GM21447 (cell line): Measurements from ENCODE around the gene FBXO27.
"Not testable (repeated sequence)": the region's sequence is repeated elsewhere in the genome, so short reads cannot be mapped to it uniquely, and the experiment has no call there.

Experiments
- ATAC-seq: cut with Tn5 transposase; IDR thresholded peaks from one replicate; pipeline ENCODE4 v1.9.1; 2021; ENCODE audit not compliant: unreplicated experiment

FBXO27 gene

DNA sequence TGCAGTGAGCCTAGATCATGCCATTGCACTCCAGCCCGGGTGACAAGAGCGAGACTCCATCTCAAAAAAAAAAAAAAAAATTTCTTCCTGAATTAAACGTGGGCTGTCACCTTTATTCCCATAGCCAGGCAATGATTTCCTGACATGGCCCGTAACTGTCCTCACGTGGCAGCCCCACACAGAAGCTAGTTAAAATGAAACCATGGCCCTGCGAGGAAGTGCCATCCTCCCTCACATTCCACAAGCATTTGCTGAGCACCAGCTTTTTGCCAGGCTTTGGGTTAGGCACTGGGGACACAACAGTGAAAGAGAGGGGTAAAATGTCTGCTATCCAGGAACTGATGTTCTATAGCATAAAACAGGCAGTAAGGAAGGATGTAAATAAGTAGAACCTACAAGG lies 13.2 kb upstream of the FBXO27 start:
- ATAC-seq = no peak

DNA sequence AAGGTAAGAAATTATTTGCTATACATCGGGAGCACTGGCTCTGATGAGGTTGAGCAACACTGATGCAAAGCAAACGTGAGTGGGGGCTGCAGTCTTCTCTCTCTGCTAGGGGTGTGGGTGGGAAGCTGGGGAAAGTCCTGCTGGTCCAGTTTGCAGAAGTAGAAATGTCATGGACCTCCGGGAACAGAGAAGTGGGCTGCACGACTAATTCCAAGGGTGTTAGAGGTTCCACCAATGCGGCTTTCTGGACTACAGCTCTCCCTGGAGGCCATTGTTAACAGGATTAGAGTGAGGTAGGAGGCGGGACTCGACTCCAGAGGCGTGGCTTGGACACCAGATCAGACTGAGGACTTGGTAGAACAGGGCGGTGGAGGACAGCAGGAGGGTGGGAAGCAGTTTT lies 5.7 kb upstream of the FBXO27 start:
- ATAC-seq = no peak

DNA sequence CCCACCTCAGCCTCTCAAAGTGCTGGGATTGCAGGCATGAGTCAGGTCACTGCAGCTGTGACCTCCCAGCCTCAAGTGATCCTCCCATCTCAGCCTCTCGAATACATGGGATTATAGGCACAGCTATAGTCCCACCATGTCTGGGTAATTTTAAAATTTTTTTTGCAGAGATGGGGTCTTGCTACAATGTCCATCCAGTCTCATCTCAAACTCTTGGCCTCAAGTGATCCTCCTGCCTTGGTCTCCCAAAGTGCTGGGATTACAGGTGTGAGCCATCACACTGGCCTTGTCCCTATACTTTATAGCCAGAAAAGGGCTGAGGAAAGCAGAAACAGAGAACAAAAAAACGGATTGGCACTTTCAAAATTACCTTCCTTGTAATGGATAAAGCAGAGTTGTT lies 4.8 kb upstream of the FBXO27 start:
- no peak for ATAC-seq

DNA sequence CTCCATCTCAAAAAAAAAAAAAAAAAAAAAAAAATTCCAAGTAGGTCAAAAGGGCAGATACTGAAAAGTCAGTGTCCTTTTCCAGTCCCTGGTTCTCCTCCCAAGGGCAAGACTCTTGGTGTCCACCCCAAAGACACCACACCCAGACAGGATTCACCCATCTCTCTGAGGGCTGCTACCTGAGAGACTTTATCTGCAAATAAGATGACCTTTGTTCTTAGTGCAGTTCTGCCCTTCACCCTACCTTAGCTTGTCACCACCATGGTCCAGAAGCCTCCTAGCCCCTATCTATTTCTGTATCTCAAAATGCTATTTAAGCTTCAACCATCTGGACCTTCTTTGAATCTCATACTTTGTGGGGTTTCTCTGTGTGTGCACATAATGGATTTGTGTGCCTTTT lies 4.2 kb upstream of the FBXO27 start:
- ATAC-seq = no peak

DNA sequence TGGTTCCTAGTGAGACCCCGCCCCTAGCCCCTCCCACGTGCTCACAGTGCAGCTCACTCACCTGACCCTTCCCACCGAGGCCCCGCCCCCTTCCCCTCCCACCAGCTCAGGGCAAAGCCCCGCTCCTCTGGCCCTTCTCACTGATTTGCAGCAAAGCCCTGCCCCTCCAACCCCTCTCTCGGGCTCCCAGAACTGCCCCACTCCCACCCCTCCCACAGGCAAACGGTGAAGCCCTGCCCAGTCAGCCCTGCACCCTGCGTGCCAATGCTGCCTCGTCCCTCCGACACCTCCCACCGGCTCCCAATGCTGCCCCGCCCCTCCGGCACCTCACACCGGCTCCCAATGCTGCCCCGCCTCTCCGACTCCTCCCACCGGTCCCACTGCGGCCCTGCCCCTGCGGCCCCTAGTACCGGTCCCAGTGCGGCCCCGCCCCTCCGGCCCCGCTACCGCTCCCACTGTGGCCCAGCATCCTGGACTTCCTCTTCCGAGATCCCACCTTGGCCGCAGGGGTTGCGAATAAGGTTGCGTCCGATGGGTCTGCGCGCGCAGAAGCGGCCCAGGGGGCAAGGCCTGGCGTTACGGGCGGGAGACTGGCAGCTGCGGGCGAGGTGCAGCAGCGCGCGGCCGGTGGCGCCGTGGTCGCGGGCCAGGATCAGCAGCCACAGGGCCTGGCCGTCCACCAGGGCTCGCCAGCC lies 834 bp downstream of the FBXO27 start:
- peak; percentile 51 for ATAC-seq

DNA sequence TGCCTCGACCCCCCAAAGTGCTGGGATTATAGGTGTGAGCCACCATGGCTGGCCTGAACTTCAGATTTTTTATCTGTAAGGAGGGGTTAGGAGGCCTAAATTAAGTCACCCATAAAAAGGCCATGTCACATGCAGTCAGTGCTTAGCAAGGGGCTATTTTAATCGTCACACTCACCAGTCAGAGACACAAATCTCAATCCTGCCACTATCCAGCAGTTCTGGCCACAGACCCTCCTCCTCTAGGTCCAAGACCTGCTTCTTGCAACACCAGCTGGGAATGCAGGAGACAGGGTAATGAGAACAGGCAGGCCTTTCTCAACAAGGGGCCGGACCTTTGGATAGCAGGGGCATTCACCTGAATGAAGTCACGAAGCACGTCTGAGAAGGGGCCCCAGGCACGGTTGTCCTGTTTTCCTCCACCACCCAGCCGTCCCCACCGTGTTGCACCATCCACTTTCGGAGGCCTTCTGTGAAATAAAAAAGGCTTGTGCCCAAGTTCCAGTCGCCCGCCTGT lies 1.4 kb downstream of the FBXO27 start:
- no peak for ATAC-seq

DNA sequence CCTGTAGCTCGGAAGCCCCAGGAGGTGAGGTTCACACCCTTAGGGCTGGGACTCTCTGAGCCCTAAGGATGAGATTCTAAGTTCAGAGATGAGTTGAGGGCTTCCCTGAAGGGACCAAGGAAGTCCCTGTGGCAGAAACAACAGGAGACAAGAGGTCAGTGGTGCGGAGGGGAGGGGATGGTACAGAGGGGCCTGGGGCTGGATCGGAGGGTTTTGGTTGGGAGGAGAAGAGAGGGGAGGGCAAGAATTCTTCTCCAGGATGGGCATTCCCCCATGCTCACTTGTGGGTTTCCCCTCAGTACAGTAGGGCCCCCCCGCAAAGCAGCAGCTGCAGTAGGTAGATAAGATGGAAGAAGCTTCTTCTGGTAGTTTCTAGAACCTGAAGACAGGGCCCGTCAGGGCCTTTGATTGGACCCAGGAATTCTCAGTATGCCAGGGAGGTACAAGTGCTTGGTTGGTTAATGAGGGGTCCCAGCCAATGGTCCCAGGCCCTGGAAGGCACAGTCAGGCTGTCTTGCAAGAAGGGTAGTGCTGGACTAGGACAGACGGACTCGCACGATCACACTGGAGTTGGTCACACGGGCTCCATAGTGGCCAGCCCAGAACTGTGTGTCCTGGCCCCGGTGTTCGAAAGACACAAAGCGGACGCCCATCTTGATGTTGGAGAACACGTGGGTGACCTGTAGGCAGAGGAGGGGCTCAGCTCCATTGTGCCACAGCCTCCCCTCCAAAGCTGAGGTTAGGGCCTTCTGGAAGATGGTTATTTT lies 7.3 kb downstream of the FBXO27 start:
- ATAC-seq = no peak

DNA sequence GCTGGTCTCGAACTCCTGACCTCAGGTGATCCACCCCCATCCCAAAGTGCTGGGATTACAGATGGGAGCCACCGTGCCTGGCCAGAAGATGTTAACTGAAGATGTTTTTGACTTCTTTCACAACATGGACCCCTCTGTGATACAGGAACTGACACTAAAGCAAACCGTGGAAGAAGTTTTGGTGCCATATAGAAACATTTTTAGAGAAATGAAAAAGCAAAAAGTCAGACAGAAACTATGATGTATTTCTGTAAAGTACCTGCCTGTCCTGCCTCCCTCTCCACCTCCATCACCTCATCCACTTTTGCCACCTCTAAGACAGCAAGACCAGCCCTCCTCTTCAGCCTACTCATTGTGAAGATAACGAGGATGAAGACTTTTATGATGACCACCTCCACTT lies 11.3 kb downstream of the FBXO27 start:
- ATAC-seq = no peak

DNA sequence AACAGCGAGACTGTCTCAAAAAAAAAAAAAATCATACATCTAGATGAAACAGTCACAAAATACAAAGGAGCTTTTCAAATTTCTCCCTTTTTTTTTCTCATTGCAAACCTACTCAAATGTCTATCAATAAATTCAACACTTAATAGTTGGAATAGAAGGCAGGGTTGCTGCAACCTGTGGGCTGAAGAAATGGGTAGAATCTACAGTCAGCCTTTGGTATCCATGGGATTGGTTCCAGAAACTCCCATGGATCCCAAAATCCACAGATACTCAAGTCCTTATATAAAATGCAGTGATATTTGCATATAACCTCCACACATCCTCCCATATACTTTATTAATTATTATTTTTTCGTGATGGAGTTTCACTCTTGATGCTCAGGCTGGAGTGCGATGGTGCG lies 14.7 kb downstream of the FBXO27 start:
- ATAC-seq = no peak

DNA sequence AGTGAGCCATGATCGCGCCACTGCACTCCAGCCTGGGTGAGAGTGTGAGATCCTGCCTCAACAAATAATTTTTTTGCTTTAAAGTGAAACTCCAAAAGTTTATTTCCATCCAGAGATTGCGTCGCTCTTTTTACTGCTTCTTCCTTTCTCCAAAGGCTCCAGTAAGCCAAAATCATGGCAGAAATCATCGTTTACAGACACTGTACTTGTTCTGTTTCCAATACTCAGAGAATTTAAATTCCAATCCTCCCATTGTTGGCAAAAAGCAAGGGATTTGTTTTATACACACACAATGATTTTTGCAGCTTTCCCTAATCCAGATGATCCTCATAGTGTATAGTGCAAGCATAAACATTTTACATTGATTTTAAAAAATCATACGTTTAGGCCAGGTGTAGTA lies 15.3 kb downstream of the FBXO27 start:
- ATAC-seq = no peak

DNA sequence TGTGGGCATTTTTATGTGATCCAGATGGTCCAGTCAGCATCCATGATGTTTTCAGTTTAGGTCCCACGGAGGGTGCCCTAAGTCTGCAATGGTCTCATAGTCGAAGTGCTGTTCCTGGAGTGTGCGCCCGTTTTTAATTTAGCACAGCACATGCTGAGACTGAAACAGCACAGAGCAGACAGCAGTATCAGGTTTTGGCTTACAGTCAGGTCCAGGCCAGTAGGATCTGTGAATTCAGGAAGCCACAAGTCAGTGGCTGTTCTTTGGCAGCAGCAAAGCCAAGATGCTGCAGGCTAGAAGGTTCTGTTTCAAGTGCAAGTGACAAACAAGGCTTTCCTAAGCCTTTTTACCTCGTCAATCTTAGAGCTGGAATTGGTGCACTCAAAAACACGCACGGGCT lies 18.3 kb downstream of the FBXO27 start:
- no peak for ATAC-seq

DNA sequence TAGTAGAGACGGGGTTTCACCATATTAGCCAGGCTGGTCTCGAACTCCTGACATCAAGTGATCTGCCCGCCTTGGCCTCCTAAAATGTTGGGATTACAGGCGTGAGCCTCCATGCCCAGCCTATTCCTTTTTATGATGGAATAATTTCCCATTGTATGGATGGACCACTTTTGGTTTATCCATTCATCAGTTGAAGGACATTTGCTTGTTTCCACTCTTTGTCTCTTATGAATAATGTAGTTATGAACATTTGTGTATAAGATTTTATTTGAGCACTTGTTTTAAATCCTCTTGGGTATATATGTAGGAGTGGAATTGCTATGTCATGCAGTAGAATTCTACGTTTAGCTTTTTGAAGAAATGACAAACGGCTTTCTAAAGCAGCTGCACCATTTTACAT lies 23.3 kb downstream of the FBXO27 start:
- ATAC-seq = no peak

DNA sequence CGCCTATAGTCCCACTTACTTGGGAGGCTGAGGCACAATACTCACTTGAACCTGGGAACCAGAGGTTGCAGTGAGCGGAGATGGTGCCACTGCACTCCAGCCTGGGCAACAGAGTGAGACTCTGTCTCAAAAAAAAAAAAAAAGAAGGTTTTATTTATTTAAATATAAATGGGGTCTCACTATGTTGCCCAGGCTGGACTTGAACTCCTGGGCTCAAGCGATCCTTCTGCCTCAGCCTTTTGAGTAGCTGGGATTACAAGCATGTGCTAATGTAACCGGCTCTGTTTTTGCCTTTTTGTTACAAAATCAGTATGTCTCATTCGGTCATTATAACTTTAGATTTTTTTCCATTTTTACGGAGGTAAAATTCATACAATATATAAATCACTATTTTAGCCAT lies 24.2 kb downstream of the FBXO27 start:
- ATAC-seq = no peak

DNA sequence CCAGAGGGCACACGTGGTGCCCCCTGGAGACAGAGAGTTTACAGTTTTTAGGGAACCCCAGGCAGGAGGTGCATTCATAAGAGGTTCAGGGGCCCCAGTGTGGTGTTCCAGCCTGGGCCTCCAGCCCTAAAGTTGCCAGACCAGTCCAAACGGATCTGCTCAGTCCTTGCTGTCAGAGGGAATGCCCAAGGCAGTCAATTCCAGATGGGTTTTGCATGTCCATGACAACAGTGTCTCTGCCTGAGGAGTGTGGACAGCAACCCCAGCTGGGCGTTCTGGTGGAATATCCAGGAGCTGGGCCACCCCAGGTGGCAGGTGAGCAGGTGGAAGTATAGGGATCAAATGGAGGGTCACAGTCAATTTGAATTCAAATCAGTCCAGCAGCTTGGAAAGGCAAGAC lies 25.3 kb downstream of the FBXO27 start:
- no peak for ATAC-seq

DNA sequence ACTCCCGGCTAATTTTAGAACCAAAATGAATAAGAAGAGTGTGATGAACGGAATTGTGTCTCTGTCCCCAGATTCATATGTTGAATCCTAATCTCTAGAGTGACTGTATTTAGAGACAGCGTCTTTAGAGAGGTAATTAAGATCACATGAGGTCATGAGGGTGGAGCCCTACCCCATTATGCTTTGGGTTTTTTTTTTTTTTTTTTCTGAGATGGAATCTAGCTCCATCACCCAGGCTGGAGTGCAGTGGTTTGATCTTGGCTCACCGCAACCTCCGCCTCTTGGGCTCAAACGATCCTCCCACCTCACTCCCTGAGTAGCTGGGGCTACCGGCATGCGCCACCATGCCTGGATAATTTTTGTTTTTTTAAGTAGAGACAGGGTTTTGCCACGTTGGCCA lies 27.9 kb downstream of the FBXO27 start:
- ATAC-seq = no peak

DNA sequence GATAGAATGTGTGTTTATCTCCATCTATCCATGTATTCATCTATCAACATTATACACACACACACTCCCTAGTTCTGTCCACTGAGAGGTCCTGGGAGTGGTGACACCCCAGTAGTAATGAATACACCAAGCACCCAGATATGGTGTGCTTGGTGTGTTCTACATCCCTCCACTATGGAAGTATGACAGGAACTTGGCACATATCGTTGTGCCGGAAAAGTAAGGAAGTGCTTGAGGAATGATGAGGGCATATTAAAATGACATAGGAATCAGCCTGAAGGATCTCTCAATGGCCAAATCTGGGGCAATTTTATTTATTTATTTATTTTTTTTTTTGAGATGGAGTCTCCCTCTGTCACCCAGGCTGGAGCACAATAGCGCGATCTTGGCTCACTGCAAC lies 28.6 kb downstream of the FBXO27 start:
- ATAC-seq = no peak

DNA sequence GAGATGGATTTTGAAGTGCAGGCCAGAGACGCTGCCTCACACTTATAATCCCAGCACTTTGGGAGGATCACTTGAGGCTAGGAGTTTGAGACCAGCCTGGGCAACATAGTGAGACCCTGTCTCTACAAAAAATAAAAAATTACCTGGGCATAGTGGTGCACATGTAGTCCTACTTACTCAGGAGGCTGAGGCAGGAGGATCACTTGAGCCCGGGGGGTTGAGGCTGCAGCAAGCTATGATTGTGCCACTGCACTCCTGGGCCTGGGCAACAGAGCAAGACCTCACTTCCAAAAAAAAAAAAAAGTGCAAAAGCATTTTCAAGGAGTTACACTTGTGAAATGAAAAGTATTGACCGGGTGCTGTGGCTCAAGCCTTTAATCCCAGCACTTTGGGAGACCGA lies 29.2 kb downstream of the FBXO27 start:
- no peak for ATAC-seq

DNA sequence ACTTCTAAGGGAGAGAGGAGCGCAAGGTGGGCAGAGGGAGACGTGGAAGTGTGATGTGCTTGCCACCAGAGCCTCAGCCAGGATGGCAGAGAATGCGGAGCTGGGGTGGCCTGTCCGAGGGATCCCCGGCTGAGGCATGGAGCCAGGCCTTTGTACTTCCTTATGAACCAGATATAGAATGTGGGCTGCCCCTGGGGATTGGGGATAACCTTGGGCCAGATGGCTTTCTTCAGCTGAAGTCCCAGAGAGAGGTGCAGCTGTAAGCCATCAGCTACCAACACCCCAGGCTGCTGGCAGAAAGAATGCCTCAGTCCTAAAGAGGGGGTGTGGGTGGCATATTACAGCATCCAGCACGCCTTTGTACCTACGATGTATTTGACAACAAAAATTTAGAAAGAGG lies 31.3 kb downstream of the FBXO27 start:
- no peak for ATAC-seq

DNA sequence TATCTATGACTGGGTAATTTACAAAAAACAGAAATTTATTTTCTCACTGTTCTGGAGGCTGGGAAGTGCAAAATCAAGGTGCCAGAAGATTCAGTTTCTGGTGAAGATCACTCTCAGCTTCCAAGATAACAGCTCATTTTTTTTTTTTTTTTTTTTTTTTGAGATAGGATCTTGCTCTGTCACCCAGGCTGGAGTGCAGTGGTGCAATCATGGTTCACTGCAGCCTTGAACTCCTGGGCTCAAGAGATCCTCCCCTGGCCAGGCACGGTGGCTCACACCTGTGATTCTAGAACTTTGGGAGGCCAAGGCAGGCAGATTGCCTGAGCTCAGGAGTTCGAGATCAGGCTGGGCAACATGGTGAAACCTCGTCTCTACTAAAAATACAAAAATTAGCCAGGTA lies 34.8 kb downstream of the FBXO27 start:
- ATAC-seq = not testable (repeated sequence)

DNA sequence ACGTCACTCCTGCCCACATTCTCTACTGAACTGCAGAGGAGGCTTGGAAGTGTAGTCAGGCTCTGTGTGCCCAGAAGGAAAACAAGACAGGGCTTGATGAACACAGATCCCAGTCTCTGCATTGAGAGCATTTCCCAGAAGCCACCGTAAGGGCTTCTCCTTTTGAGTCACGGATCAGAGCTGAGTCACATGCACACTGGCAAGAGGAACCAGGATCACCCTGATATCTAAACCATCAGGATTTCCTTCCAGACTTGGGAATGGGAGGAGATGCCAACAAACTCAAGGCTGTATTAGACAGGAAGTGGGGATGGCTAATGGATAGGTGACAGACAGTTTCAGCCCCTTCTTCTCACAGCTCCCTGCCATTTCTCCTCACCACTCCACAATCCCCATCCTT lies 39.1 kb downstream of the FBXO27 start:
- no peak for ATAC-seq

DNA sequence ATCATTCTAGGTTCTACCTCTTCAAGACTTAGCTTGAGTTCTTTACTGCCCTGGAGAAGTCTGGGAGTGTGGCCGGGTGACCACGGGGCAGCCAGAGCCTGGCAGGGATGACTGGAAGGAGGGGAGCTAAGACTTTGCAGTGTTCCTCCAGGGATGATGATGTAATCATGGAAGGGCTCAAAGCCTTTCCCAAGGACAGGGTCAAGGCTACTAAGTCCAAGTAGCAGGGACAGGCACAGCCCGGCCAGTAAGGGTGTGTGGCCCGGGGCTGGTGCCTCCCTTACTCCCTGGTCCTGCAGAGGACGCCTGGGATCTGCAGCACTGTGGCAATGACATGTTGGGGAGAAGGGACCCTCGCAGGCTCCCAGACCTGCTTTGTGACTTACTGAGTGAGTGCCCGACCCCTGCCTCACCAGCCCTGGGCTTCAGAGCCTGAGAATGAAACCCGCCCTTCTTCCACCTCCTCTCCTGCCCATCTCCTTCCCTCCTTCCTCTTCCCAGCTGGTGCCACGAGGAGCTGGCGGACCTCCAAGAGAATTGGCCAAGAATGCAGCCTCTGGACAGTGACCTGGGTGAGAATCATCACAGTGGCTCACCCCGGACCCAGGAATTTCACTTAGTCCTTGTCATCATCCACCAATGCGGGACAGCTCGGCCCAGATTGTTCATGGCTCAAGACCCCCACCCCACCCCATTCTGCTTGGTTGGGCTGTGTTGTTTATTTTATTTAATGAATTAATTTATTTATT lies 41.2 kb downstream of the FBXO27 start:
- no peak for ATAC-seq

DNA sequence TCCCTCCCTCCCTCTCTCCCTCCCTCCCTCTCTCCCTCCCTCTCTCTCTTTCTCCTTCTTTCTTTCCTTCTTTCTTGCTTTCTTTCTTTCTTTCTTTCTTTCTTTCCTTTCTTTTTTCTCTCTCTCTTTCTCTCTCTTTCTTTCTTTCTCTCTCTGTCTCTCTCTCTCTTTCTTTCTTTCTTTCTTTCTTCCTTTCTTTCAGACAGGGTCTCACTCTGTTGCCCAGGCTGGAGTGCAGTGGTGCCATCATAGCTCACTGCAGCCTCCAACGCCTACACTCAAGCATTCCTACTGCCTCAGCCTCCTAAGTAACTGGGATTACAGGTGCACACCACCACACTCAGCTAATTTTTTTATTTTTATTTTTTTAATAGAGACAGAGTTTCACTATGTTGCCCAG lies 42.7 kb downstream of the FBXO27 start:
- not testable (repeated sequence) for ATAC-seq
